OCI-LY1 (cell line): Measurements from ENCODE around the gene SMCHD1.
A peak's percentile ranks its signal among the peaks of the same experiment; 100 is the strongest.
"Not testable (repeated sequence)": the region's sequence is repeated elsewhere in the genome, so short reads cannot be mapped to it uniquely, and the experiment has no call there.

Source experiments
- H2AFZ ChIP-seq: fragments of 200-600 bp; sonication (generic), shearing (Covaris generic); 2 replicates; pipeline ENCODE4 v1.6.0; 2014; ENCODE audit warnings: antibody characterized with exemption, mild to moderate bottlenecking, low read length
- H3F3A ChIP-seq: fragments of 200-600 bp; sonication (generic), shearing (Covaris generic); 2 replicates; pipeline ENCODE4 v1.6.0; 2014; ENCODE audit warnings: mild to moderate bottlenecking, antibody characterized with exemption, low read length, moderate library complexity; ENCODE audit not compliant: insufficient read depth
- H3K27ac ChIP-seq: fragments of 200-600 bp; sonication (generic); 2 replicates; pipeline ENCODE4 v1.5.1; 2014; ENCODE audit warnings: low read length, mixed run types, mild to moderate bottlenecking, low read depth; ENCODE audit not compliant: poor library complexity, severe bottlenecking
- H3K27me3 ChIP-seq: fragments of 200-600 bp; sonication (generic); 2 replicates; pipeline ENCODE4 v1.6.0; 2014; ENCODE audit warnings: antibody characterized with exemption, mild to moderate bottlenecking, low read length, moderate library complexity; ENCODE audit not compliant: insufficient read depth
- H3K36me3 ChIP-seq: fragments of 200-600 bp; sonication (generic); 2 replicates; pipeline ENCODE4 v1.6.1; 2014; ENCODE audit warnings: mild to moderate bottlenecking, antibody characterized with exemption, low read length, moderate library complexity, mixed read lengths; ENCODE audit not compliant: insufficient read depth
- H3K4me1 ChIP-seq: fragments of 200-600 bp; sonication (generic); 2 replicates; pipeline ENCODE4 v1.5.1; 2014; ENCODE audit warnings: mild to moderate bottlenecking, low read length, moderate library complexity; ENCODE audit not compliant: insufficient read depth, severe bottlenecking
- H3K4me2 ChIP-seq: fragments of 200-600 bp; sonication (generic), shearing (Covaris generic); 2 replicates; pipeline ENCODE4 v1.6.1; 2014; ENCODE audit warnings: low read length
- H3K4me3 ChIP-seq: fragments of 200-600 bp; sonication (generic); 2 replicates; pipeline ENCODE4 v1.5.1; 2014; ENCODE audit warnings: low read length, low read depth, mild to moderate bottlenecking, mixed read lengths; ENCODE audit not compliant: poor library complexity, severe bottlenecking
- H3K79me2 ChIP-seq: fragments of 200-600 bp; shearing (Covaris generic); 2 replicates; pipeline ENCODE4 v1.6.1; 2016; ENCODE audit warnings: mixed run types, low read length, mixed read lengths; ENCODE audit not compliant: insufficient read depth
- H3K9ac ChIP-seq: fragments of 200-600 bp; sonication (generic), shearing (Covaris generic); 2 replicates; pipeline ENCODE4 v1.6.1; 2014; ENCODE audit warnings: mild to moderate bottlenecking, low read length, mixed read lengths
- H3K9me2 ChIP-seq: fragments of 200-600 bp; sonication (generic), shearing (Covaris generic); 2 replicates; pipeline ENCODE4 v1.6.1; 2014; ENCODE audit warnings: low read depth, mild to moderate bottlenecking, low read length, mixed read lengths
- H3K9me3 ChIP-seq: fragments of 200-600 bp; shearing (Covaris generic); 2 replicates; pipeline ENCODE4 v1.6.1; 2014; ENCODE audit warnings: low read length, mixed read lengths
- H4K20me1 ChIP-seq: fragments of 200-600 bp; sonication (generic), shearing (Covaris generic); 2 replicates; pipeline ENCODE4 v1.6.0; 2016; ENCODE audit warnings: mild to moderate bottlenecking, low read length; ENCODE audit not compliant: insufficient read depth
- CTCF ChIP-seq: fragments of 200-600 bp; sonication (generic), shearing (Covaris generic); IDR thresholded peaks from 2 replicates; pipeline ENCODE4 v1.5.1; 2017; ENCODE audit warnings: mild to moderate bottlenecking, antibody characterized with exemption, low read length, moderate library complexity, mixed read lengths
- EZH2 ChIP-seq: fragments of 200-600 bp; sonication (generic), shearing (Covaris generic); IDR thresholded peaks from 2 replicates; pipeline ENCODE4 v1.8.0; 2017; ENCODE audit warnings: borderline replicate concordance, mixed run types, mild to moderate bottlenecking, antibody characterized with exemption, low read length, moderate library complexity, mixed read lengths

The SMCHD1 gene

DNA sequence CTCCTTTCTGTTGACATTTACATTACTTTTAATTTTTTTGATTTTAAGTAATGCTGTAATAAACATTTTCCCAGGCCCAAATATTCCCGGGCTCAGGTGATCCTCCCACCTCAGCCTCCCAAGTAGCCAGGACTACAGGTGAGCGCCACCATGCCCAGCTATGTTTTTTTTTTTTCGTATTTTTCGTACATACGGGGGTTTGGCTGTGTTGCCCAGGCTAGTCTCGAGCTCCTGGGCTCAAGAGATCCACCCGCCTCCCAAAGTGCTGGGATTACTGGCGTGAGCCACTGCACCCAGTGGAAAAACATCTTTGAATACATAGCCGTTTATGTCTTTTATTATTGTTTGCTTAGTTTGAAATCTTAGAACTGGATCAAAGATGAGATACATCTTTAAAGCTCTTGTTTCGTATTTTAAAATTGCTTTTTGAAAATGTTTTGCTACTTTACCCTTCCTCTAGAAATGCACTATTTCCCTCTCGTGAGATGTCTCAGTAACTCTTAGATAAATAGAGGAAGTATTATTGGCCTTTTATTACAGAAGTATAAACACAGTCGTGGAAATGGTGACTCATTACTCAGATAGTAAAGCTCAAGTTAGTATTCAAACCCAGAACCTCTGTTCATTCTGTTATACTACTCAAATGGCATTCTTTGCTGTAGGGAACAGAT, 2.4 kb downstream of the SMCHD1 start:
- H3K4me2 ChIP-seq = peak overlapping the region; percentile 77
- H3K27me3 ChIP-seq = no peaks in the 10 kb centered on the region
- H3K4me1 ChIP-seq = peaks cover 23% of the 10 kb centered on the region
- no peaks in the 10 kb centered on the region for H3F3A ChIP-seq
- no peaks in the 10 kb centered on the region for H3K9me3 ChIP-seq
- H4K20me1 ChIP-seq = no peaks in the 10 kb centered on the region
- H3K9me2 ChIP-seq = no peaks in the 10 kb centered on the region
- H3K79me2 ChIP-seq = peaks cover 68% of the 10 kb centered on the region
- H3K27ac ChIP-seq = peak overlapping the region; percentile 32
- H2AFZ ChIP-seq = no peak overlapping the region
- TF ChIP-seq CTCF = no peak
- TF ChIP-seq EZH2 = no peak
- peak overlapping the region; percentile 98 for H3K4me3 ChIP-seq
- peaks cover 5% of the 10 kb centered on the region for H3K36me3 ChIP-seq
- H3K9ac ChIP-seq = peak overlapping the region; percentile 83

GRCh38 chr18:2660849-2661248, 5.3 kb downstream of the SMCHD1 start:
- not testable (repeated sequence) for H3K36me3 ChIP-seq, H3K27ac ChIP-seq, H3F3A ChIP-seq, H3K4me2 ChIP-seq, H3K4me3 ChIP-seq, H3K9me3 ChIP-seq, H2AFZ ChIP-seq, H4K20me1 ChIP-seq, H3K9ac ChIP-seq, H3K27me3 ChIP-seq, H3K9me2 ChIP-seq
- Histone ChIP-seq H3K4me1 (peaks cover 10% of the 10 kb centered on the region), H3K79me2 (peaks cover 97% of the 10 kb centered on the region)

DNA sequence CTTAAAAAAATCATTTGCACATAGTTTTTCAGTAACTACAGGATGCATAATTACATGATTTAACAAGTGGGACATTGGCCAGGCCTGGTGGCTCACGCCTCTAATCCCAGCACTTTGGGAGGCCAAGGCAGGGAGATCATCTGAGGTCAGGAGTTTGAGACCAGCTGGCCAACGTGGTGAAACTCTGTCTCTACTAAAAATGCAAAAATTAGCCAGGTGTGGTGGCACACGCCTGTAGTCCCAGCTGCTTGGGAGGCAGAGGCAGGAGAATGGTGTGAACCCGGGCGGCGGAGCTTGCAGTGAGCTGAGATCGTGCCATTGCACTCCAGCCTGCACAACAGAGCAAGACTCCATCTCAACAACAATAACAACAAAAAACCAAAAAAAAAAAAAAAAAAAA, 6.8 kb downstream of the SMCHD1 start:
- H3K9me3 ChIP-seq, H3K9ac ChIP-seq, H4K20me1 ChIP-seq, H3K4me2 ChIP-seq, H2AFZ ChIP-seq, H3K4me3 ChIP-seq, H3F3A ChIP-seq, H3K9me2 ChIP-seq, H3K27ac ChIP-seq, H3K27me3 ChIP-seq: not testable (repeated sequence)
- peaks cover 19% of the 10 kb centered on the region for H3K36me3 ChIP-seq
- H3K4me1 ChIP-seq = peaks cover 10% of the 10 kb centered on the region
- peaks cover 91% of the 10 kb centered on the region for H3K79me2 ChIP-seq

GRCh38 chr18:2662990-2663389, 7.5 kb downstream of the SMCHD1 start:
- no peaks in the 10 kb centered on the region for H3K9me2 ChIP-seq
- no peak overlapping the region for H3K27ac ChIP-seq
- no peak overlapping the region for H3K4me3 ChIP-seq
- peaks cover 84% of the 10 kb centered on the region for H3K79me2 ChIP-seq
- H2AFZ ChIP-seq = no peak overlapping the region
- no peaks in the 10 kb centered on the region for H4K20me1 ChIP-seq
- TF ChIP-seq EZH2 = no peak
- TF ChIP-seq CTCF = no peak
- H3K36me3 ChIP-seq = peaks cover 23% of the 10 kb centered on the region
- H3K4me1 ChIP-seq = peaks cover 7% of the 10 kb centered on the region
- H3K4me2 ChIP-seq = no peak overlapping the region
- no peaks in the 10 kb centered on the region for H3F3A ChIP-seq
- H3K27me3 ChIP-seq = no peaks in the 10 kb centered on the region
- H3K9ac ChIP-seq = no peak overlapping the region
- H3K9me3 ChIP-seq = no peaks in the 10 kb centered on the region
